OCI-LY3 (cell line): ENCODE data around the gene COL16A1.

Experiments used
- EZH2phosphoT487 ChIP-seq: fragments of 200-600 bp; shearing (Covaris generic); IDR thresholded peaks from 2 replicates; pipeline ENCODE4 v1.6.1; 2018; ENCODE audit warnings: antibody characterized with exemption, mixed run types, low read depth
- TF ChIP-seq, protein P1 (sequence below): fragments of 200-600, 300-600 bp; sonication (generic); IDR thresholded peaks from 2 replicates; pipeline ENCODE4 v1.5.1; 2014; ENCODE audit warnings: antibody characterized with exemption, low read length, low read depth

DNA sequence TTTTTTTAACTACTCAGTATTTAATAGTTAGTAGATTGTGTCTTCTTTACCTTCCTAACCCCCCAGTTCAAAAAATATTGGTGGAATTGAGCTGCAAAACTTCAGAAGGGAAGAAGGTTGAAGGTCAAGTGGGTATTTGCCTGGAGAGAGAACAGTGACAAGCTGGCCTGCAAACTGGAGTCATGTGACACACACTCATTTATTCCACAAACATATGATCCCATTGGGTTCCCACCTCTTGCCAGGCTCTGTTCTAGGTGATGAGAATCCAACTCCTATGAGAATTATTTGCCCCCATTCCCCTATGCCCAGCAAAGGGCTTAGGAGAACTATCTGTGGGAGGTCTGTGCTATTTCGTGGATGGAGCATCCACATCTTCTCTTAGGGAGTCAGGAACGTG lies 55.6 kb downstream of the COL16A1 start:
- TF ChIP-seq, protein P1, sequence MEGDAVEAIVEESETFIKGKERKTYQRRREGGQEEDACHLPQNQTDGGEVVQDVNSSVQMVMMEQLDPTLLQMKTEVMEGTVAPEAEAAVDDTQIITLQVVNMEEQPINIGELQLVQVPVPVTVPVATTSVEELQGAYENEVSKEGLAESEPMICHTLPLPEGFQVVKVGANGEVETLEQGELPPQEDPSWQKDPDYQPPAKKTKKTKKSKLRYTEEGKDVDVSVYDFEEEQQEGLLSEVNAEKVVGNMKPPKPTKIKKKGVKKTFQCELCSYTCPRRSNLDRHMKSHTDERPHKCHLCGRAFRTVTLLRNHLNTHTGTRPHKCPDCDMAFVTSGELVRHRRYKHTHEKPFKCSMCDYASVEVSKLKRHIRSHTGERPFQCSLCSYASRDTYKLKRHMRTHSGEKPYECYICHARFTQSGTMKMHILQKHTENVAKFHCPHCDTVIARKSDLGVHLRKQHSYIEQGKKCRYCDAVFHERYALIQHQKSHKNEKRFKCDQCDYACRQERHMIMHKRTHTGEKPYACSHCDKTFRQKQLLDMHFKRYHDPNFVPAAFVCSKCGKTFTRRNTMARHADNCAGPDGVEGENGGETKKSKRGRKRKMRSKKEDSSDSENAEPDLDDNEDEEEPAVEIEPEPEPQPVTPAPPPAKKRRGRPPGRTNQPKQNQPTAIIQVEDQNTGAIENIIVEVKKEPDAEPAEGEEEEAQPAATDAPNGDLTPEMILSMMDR, result no peak
- TF ChIP-seq EZH2phosphoT487, result no peak
